ENCODE data around the gene TNFAIP2. TPM values are rescaled to one million over a fixed set of nuclear protein-coding genes. Genes with fewer than 3 reads are reported as not detected.

Gene TNFAIP2
- polyA plus RNA-seq, 1 donor from 2014 or later, result 1.8 TPM

DNA sequence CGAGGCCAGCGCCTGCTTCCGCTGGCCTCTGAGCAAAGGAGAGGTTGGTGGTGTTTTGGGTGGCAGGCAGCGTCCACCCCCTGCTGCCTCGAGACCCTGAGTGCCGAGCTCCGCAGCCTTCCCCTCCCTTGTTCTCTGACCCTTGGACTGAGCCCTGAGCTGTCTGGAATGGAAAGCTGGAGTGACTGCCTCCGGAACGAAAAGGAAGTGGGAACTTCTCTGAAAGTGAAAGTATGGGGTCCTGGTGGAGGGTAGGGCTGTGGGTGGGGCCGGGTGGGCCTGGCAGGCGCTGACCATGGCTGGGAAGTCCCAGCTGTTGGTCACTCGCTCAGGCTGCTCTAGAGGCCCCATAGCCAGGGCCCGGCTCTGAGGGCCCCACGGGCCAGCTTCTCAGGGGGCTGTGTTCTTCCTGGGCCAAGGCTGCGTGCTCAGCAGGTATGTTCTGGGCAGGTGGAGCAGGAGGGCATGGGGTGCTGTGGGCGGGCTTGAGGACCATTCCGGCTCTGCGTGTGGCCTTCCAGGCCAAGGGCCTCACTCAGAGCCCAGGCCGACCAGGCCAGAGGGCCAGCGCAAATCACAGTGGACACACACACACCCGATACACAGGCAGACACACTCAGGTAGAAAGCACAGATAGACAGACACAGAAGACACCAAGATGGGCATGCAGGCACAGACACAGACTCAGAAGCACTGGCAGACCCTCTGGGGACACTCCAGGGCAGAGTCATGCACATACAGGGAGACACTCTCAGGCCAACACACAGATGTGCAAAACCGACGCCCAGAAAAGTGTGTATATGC, 28.7 kb upstream of the TNFAIP2 start, which contains the start of gene EXOC3L4:
TSS of gene EXOC3L4 (plus strand) at position 320 of the 804 bp plus-strand sequence. CDS start 5,495 bp downstream, outside the sequence.
- H3K27ac ChIP-seq (ENCODE audit: low read length), result no peak within 1 kb of the TSS
- H3F3A ChIP-seq (ENCODE audit: insufficient read depth, low read length, poor library complexity, severe bottlenecking), result no peaks in the 10 kb centered on the region
- no peaks in the 10 kb centered on the region for H4K20me1 ChIP-seq (ENCODE audit: insufficient read depth)
- H3K27me3 ChIP-seq (ENCODE audit: insufficient read depth, low read depth, low read length), result no peaks in the 10 kb centered on the region
- H3K4me3 ChIP-seq (ENCODE audit: low read length), result no peak within 1 kb of the TSS
- H2AFZ ChIP-seq (ENCODE audit: low read depth, low read length), result no peak within 1 kb of the TSS
- no peaks in the 10 kb centered on the region for H3K36me3 ChIP-seq (ENCODE audit: insufficient read depth, low read length)
- no peaks in the 10 kb centered on the region for H3K9me2 ChIP-seq (ENCODE audit: insufficient read depth, low read length)
- no peaks in the 10 kb centered on the region for H3K79me2 ChIP-seq (replicated peaks; ENCODE audit: insufficient read depth, low read length)
- TF ChIP-seq POLR2AphosphoS5 (IDR thresholded peaks at IDR 0.05), result no peak
- no peak for TF ChIP-seq TAF1 (IDR thresholded peaks at IDR 0.05; ENCODE audit: low read depth)
- no peak for TF ChIP-seq SMC3 (conservative IDR thresholded peaks at IDR 0.05; ENCODE audit: poor library complexity)
- no peak for TF ChIP-seq MXI1 (conservative IDR thresholded peaks at IDR 0.05; ENCODE audit: poor library complexity, severe bottlenecking)
- TF ChIP-seq EZH2 (IDR thresholded peaks at IDR 0.05; ENCODE audit: borderline replicate concordance, insufficient read depth, low read length, poor library complexity, severe bottlenecking), result no peak
- TF ChIP-seq, protein P1, sequence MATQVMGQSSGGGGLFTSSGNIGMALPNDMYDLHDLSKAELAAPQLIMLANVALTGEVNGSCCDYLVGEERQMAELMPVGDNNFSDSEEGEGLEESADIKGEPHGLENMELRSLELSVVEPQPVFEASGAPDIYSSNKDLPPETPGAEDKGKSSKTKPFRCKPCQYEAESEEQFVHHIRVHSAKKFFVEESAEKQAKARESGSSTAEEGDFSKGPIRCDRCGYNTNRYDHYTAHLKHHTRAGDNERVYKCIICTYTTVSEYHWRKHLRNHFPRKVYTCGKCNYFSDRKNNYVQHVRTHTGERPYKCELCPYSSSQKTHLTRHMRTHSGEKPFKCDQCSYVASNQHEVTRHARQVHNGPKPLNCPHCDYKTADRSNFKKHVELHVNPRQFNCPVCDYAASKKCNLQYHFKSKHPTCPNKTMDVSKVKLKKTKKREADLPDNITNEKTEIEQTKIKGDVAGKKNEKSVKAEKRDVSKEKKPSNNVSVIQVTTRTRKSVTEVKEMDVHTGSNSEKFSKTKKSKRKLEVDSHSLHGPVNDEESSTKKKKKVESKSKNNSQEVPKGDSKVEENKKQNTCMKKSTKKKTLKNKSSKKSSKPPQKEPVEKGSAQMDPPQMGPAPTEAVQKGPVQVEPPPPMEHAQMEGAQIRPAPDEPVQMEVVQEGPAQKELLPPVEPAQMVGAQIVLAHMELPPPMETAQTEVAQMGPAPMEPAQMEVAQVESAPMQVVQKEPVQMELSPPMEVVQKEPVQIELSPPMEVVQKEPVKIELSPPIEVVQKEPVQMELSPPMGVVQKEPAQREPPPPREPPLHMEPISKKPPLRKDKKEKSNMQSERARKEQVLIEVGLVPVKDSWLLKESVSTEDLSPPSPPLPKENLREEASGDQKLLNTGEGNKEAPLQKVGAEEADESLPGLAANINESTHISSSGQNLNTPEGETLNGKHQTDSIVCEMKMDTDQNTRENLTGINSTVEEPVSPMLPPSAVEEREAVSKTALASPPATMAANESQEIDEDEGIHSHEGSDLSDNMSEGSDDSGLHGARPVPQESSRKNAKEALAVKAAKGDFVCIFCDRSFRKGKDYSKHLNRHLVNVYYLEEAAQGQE (IDR thresholded peaks at IDR 0.05; ENCODE audit: borderline replicate concordance), result no peak
- TF ChIP-seq, protein P2, sequence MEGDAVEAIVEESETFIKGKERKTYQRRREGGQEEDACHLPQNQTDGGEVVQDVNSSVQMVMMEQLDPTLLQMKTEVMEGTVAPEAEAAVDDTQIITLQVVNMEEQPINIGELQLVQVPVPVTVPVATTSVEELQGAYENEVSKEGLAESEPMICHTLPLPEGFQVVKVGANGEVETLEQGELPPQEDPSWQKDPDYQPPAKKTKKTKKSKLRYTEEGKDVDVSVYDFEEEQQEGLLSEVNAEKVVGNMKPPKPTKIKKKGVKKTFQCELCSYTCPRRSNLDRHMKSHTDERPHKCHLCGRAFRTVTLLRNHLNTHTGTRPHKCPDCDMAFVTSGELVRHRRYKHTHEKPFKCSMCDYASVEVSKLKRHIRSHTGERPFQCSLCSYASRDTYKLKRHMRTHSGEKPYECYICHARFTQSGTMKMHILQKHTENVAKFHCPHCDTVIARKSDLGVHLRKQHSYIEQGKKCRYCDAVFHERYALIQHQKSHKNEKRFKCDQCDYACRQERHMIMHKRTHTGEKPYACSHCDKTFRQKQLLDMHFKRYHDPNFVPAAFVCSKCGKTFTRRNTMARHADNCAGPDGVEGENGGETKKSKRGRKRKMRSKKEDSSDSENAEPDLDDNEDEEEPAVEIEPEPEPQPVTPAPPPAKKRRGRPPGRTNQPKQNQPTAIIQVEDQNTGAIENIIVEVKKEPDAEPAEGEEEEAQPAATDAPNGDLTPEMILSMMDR (IDR thresholded peaks at IDR 0.05; ENCODE audit: poor library complexity, severe bottlenecking), result no peak
- no peak for TF ChIP-seq RAD21 (conservative IDR thresholded peaks at IDR 0.05)
- no peak for TF ChIP-seq EP300 (conservative IDR thresholded peaks at IDR 0.05; ENCODE audit: poor library complexity, severe bottlenecking)
- no peaks in the 10 kb centered on the region for H3K9me3 ChIP-seq (ENCODE audit: low read length)
- no peak within 1 kb of the TSS for H3K9ac ChIP-seq (ENCODE audit: low read length)
- no peak within 1 kb of the TSS for H3K4me2 ChIP-seq (ENCODE audit: low read length)

DNA sequence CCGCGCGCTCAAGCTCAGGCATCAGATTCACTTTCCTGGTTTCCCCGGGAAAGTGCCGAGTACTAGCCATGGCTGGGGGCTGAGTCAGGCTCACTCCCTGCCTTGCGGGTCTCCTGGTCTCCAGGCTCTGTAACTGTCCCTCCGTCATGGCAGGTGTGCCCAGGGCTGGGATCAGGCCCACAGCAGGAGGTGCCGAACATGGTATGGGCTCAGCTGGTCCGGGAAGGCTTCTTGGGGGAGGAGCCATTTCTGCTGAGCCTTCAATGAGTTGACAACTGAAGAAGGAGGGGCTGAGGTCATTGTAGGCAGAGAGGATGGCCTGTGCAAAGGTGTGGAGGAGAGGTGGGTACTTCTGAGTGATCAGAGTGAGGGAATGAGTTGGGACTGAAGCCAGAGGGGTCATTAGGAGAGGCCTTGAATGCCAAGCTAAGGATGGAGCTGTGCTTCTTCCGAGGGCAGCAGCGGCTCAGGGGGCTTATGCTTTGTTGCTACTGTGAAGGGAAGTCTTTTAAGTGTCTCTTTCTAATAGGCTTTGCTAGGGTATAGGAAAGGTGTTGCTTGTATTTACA, 28.0 kb upstream of the TNFAIP2 start:
- H3K4me3 ChIP-seq (ENCODE audit: low read length), result no peak overlapping the region
- H3K4me2 ChIP-seq (ENCODE audit: low read length), result no peak overlapping the region
- no peak overlapping the region for H3K9ac ChIP-seq (ENCODE audit: low read length)
- no peaks in the 10 kb centered on the region for H3K79me2 ChIP-seq (replicated peaks; ENCODE audit: insufficient read depth, low read length)
- no peak overlapping the region for H2AFZ ChIP-seq (ENCODE audit: low read depth, low read length)
- H3K9me2 ChIP-seq (ENCODE audit: insufficient read depth, low read length), result no peaks in the 10 kb centered on the region
- no peaks in the 10 kb centered on the region for H4K20me1 ChIP-seq (ENCODE audit: insufficient read depth)
- H3K27me3 ChIP-seq (ENCODE audit: insufficient read depth, low read depth, low read length), result no peaks in the 10 kb centered on the region
- H3K27ac ChIP-seq (ENCODE audit: low read length), result no peak overlapping the region
- no peaks in the 10 kb centered on the region for H3K36me3 ChIP-seq (ENCODE audit: insufficient read depth, low read length)
- no peak for TF ChIP-seq EP300 (conservative IDR thresholded peaks at IDR 0.05; ENCODE audit: poor library complexity, severe bottlenecking)
- no peak for TF ChIP-seq RAD21 (conservative IDR thresholded peaks at IDR 0.05)
- TF ChIP-seq, protein P1 (IDR thresholded peaks at IDR 0.05; ENCODE audit: borderline replicate concordance), result no peak
- no peak for TF ChIP-seq SMC3 (conservative IDR thresholded peaks at IDR 0.05; ENCODE audit: poor library complexity)
- TF ChIP-seq POLR2AphosphoS5 (IDR thresholded peaks at IDR 0.05), result no peak
- TF ChIP-seq EZH2 (IDR thresholded peaks at IDR 0.05; ENCODE audit: borderline replicate concordance, insufficient read depth, low read length, poor library complexity, severe bottlenecking), result no peak
- TF ChIP-seq MXI1 (conservative IDR thresholded peaks at IDR 0.05; ENCODE audit: poor library complexity, severe bottlenecking), result no peak
- TF ChIP-seq TAF1 (IDR thresholded peaks at IDR 0.05; ENCODE audit: low read depth), result no peak
- TF ChIP-seq, protein P2 (IDR thresholded peaks at IDR 0.05; ENCODE audit: poor library complexity, severe bottlenecking), result no peak
- H3K9me3 ChIP-seq (ENCODE audit: low read length), result no peaks in the 10 kb centered on the region
- H3F3A ChIP-seq (ENCODE audit: insufficient read depth, low read length, poor library complexity, severe bottlenecking), result no peaks in the 10 kb centered on the region
